GM23338 (cell line): ENCODE measurements around the gene SPTB. TPM values are rescaled to one million over a fixed set of nuclear protein-coding genes. Genes with fewer than 3 reads are reported as not detected.

Experiments
- ATAC-seq: fragments of 200-7000 bp; cut with Tn5 transposase; 3 replicates; pipeline ENCODE4 v1.9.1; 2020
- DNase-seq: peaks from one replicate; pipeline ENCODE4 v3.0.0-alpha.2; 2015; ENCODE audit warnings: low spot score
- H2AFZ ChIP-seq: fragments of 200-600 bp; sonication (generic); 2 replicates; pipeline ENCODE4 v1.8.0; 2016; ENCODE audit warnings: antibody characterized with exemption, mild to moderate bottlenecking, moderate library complexity
- H3F3A ChIP-seq: fragments of 200-600 bp; sonication (generic); replicated peaks from 2 replicates; pipeline ENCODE4 v1.8.0; 2017; ENCODE audit warnings: antibody characterized with exemption, mixed run types, low read depth
- H3K27ac ChIP-seq: fragments of 200-600 bp; sonication (generic); 2 replicates; pipeline ENCODE4 v1.6.1; 2016; ENCODE audit warnings: low read depth
- H3K27me3 ChIP-seq: fragments of 200-600 bp; sonication (generic); 2 replicates; pipeline ENCODE4 v1.8.0; 2016; ENCODE audit warnings: mild to moderate bottlenecking, mixed run types, moderate library complexity; ENCODE audit not compliant: insufficient read depth
- H3K36me3 ChIP-seq: fragments of 200-600 bp; sonication (generic); 2 replicates; pipeline ENCODE4 v1.8.0; 2016; ENCODE audit warnings: mild to moderate bottlenecking; ENCODE audit not compliant: insufficient read depth
- H3K4me1 ChIP-seq: fragments of 200-600 bp; sonication (generic); 2 replicates; pipeline ENCODE4 v1.8.0; 2016; ENCODE audit warnings: mild to moderate bottlenecking, moderate library complexity; ENCODE audit not compliant: insufficient read depth
- H3K4me2 ChIP-seq: fragments of 200-600 bp; sonication (generic); 2 replicates; pipeline ENCODE4 v1.7.1; 2017; ENCODE audit warnings: mixed run types
- H3K4me3 ChIP-seq: fragments of 200-600 bp; sonication (generic); 2 replicates; pipeline ENCODE4 v1.6.1; 2016; ENCODE audit warnings: mixed run types
- H3K79me2 ChIP-seq: fragments of 200-600 bp; sonication (generic); replicated peaks from 2 replicates; pipeline ENCODE4 v1.8.0; 2017; ENCODE audit warnings: mild to moderate bottlenecking; ENCODE audit not compliant: insufficient read depth
- H3K9me2 ChIP-seq: fragments of 200-600 bp; sonication (generic); 2 replicates; pipeline ENCODE4 v1.8.0; 2017; ENCODE audit not compliant: insufficient read depth
- H4K20me1 ChIP-seq: fragments of 200-600 bp; sonication (generic); replicated peaks from 2 replicates; pipeline ENCODE4 v1.8.0; 2017; ENCODE audit warnings: mild to moderate bottlenecking; ENCODE audit not compliant: insufficient read depth
- H3K27ac Mint-ChIP-seq: 2 replicates; pipeline ENCODE4 v1.8.0; 2020; ENCODE audit warnings: inconsistent platforms, mild to moderate bottlenecking, moderate library complexity, mixed read lengths
- H3K27me3 Mint-ChIP-seq: 3 replicates; pipeline ENCODE4 v1.8.0; 2022; ENCODE audit warnings: low read depth, mild to moderate bottlenecking, moderate library complexity, mixed read lengths, inconsistent platforms; ENCODE audit not compliant: insufficient read depth, poor library complexity
- H3K36me3 Mint-ChIP-seq: 3 replicates; pipeline ENCODE4 v1.8.0; 2021; ENCODE audit warnings: low read depth, mild to moderate bottlenecking, inconsistent platforms, moderate library complexity, mixed read lengths
- H3K4me1 Mint-ChIP-seq: 3 replicates; pipeline ENCODE4 v1.8.0; 2020; ENCODE audit warnings: mild to moderate bottlenecking, inconsistent platforms, mixed read lengths
- H3K4me3 Mint-ChIP-seq: 3 replicates; pipeline ENCODE4 v1.8.0; 2021; ENCODE audit warnings: moderate library complexity, mild to moderate bottlenecking, inconsistent platforms, mixed read lengths
- H3K9me3 Mint-ChIP-seq: 3 replicates; pipeline ENCODE4 v1.8.0; 2020; ENCODE audit warnings: moderate library complexity, mild to moderate bottlenecking, inconsistent platforms, mixed read lengths
- CREB1 ChIP-seq: fragments of 250-450 bp; sonication (Bioruptor Pico); IDR thresholded peaks from 2 replicates; pipeline ENCODE4 v1.5.0; 2020; ENCODE audit warnings: low read depth, mild to moderate bottlenecking, moderate library complexity
- CTCF ChIP-seq, 2 experiments: fragments of 200-600 bp in 1 of 2; sonication (generic) in 1 of 2; conservative IDR thresholded peaks; 2 replicates each; pipeline versions ENCODE4 v1.5.1 to v1.6.1; 2016 to 2017; ENCODE audit warnings: antibody characterized with exemption in 2 of 2, low read depth in 2 of 2, mild to moderate bottlenecking in 2 of 2, moderate library complexity in 1 of 2
- ETS1 ChIP-seq: IDR thresholded peaks from 2 replicates; pipeline ENCODE4 v1.6.1; 2016; ENCODE audit warnings: antibody characterized with exemption
- EZH2 ChIP-seq: fragments of 200-600 bp; sonication (generic); IDR thresholded peaks from one replicate; pipeline ENCODE4 v1.8.0; 2017; ENCODE audit warnings: antibody characterized with exemption, mild to moderate bottlenecking, low read depth; ENCODE audit not compliant: unreplicated experiment
- EZH2phosphoT487 ChIP-seq: fragments of 200-600 bp; sonication (generic); IDR thresholded peaks from one replicate; pipeline ENCODE4 v1.8.1; 2018; ENCODE audit warnings: antibody characterized with exemption; ENCODE audit not compliant: unreplicated experiment
- JUNB ChIP-seq: IDR thresholded peaks from one replicate; pipeline ENCODE4 v1.6.1; 2016; ENCODE audit warnings: antibody characterized with exemption; ENCODE audit not compliant: unreplicated experiment
- NANOG ChIP-seq: IDR thresholded peaks from 2 replicates; pipeline ENCODE4 v1.6.1; 2016; ENCODE audit warnings: antibody characterized with exemption, borderline replicate concordance
- POLR2AphosphoS5 ChIP-seq: IDR thresholded peaks from 2 replicates; pipeline ENCODE4 v1.6.1; 2016; ENCODE audit warnings: antibody characterized with exemption, low read depth
- REST ChIP-seq: IDR thresholded peaks from one replicate; pipeline ENCODE4 v1.6.1; 2018; ENCODE audit warnings: antibody characterized with exemption; ENCODE audit not compliant: unreplicated experiment
- STAT1 ChIP-seq: IDR thresholded peaks from one replicate; pipeline ENCODE4 v1.6.1; 2016; ENCODE audit warnings: antibody characterized with exemption; ENCODE audit not compliant: unreplicated experiment
- ZNF114 ChIP-seq: fragments of 250-450 bp; sonication (Bioruptor Pico); IDR thresholded peaks from 2 replicates; pipeline ENCODE4 v1.5.0; 2020; ENCODE audit warnings: mild to moderate bottlenecking, moderate library complexity
- ZNF331 ChIP-seq: fragments of 250-450 bp; sonication (Bioruptor Pico); IDR thresholded peaks from 2 replicates; pipeline ENCODE4 v1.5.0; 2020; ENCODE audit warnings: low read depth, mild to moderate bottlenecking, moderate library complexity
- ZNF462 ChIP-seq: fragments of 250-450 bp; sonication (Bioruptor Pico); IDR thresholded peaks from 2 replicates; pipeline ENCODE4 v1.5.0; 2020; ENCODE audit warnings: mild to moderate bottlenecking, moderate library complexity
- polyA plus RNA-seq: library from polyadenylated mRNA; unstranded; fragments of >200 nt; fragmentation: Nextera tagmentation; extraction: Ambion mirVana; gene quantifications from 2 replicates; pipeline ENCODE4 v1.2.1, GENCODE V29; 2016
- total RNA-seq: library from RNA; depleted of rRNA; stranded (reverse); fragments of >200 nt; shearing (Covaris generic); gene quantifications from 2 replicates; pipeline ENCODE4 v1.2.3, GENCODE V29; 2014

The SPTB gene
- total and polyA plus RNA-seq, 2 experiments from 2014 or later = 1.1 to 1.9 TPM

GRCh38 chr14:64841772-64842750 is 37.6 kb downstream of the SPTB start:
- H4K20me1 ChIP-seq = no peaks in the 10 kb centered on the region; the same call in 1 of the 2 replicates
- H3K9me3 Mint-ChIP-seq = no peaks in the 10 kb centered on the region
- ATAC-seq (peak; percentile 55), DNase-seq (no peak)
- H3K27ac ChIP-seq = no peak overlapping the region
- no peak for TF ChIP-seq POLR2AphosphoS5
- no peak for TF ChIP-seq ZNF331 (CRISPR knock-in tag)
- TF ChIP-seq ETS1 = no peak
- TF ChIP-seq STAT1 = no peak
- no peak for TF ChIP-seq CTCF (conservative IDR thresholded peaks at IDR 0.05; ENCODE audit: low read depth in 2 of 2)
- no peak for TF ChIP-seq EZH2
- TF ChIP-seq EZH2phosphoT487 = no peak
- no peak for TF ChIP-seq ZNF114 (CRISPR knock-in tag)
- TF ChIP-seq JUNB = no peak
- no peak for TF ChIP-seq ZNF462 (CRISPR knock-in tag)
- no peak for TF ChIP-seq NANOG
- TF ChIP-seq REST = no peak
- no peak for TF ChIP-seq CREB1 (CRISPR knock-in tag)
- no peaks in the 10 kb centered on the region for H3K36me3 ChIP-seq
- no peaks in the 10 kb centered on the region for H3K36me3 Mint-ChIP-seq
- no peak overlapping the region for H3K27ac Mint-ChIP-seq
- peaks cover 7% of the 10 kb centered on the region for H3K9me2 ChIP-seq
- H3K4me3 Mint-ChIP-seq = no peak overlapping the region
- no peaks in the 10 kb centered on the region for H3K27me3 ChIP-seq
- no peak overlapping the region for H3K4me3 ChIP-seq
- peaks cover 26% of the 10 kb centered on the region for H3K4me1 Mint-ChIP-seq
- H3K4me1 ChIP-seq = peaks cover 22% of the 10 kb centered on the region
- peak overlapping the region; percentile 34; the same call in 1 of the 2 replicates for H2AFZ ChIP-seq
- H3K79me2 ChIP-seq = no peaks in the 10 kb centered on the region
- no peaks in the 10 kb centered on the region for H3F3A ChIP-seq
- H3K27me3 Mint-ChIP-seq = peaks cover 5% of the 10 kb centered on the region
- H3K4me2 ChIP-seq = no peak overlapping the region
